SKM-1 (cell line): ENCODE results near the gene LINGO1.

Experiments used
- DNase-seq: peaks from one replicate; lab custom pipeline; 2025; ENCODE audit not compliant: unreplicated experiment; lab: John Stamatoyannopoulos, UW

The LINGO1 gene

DNA sequence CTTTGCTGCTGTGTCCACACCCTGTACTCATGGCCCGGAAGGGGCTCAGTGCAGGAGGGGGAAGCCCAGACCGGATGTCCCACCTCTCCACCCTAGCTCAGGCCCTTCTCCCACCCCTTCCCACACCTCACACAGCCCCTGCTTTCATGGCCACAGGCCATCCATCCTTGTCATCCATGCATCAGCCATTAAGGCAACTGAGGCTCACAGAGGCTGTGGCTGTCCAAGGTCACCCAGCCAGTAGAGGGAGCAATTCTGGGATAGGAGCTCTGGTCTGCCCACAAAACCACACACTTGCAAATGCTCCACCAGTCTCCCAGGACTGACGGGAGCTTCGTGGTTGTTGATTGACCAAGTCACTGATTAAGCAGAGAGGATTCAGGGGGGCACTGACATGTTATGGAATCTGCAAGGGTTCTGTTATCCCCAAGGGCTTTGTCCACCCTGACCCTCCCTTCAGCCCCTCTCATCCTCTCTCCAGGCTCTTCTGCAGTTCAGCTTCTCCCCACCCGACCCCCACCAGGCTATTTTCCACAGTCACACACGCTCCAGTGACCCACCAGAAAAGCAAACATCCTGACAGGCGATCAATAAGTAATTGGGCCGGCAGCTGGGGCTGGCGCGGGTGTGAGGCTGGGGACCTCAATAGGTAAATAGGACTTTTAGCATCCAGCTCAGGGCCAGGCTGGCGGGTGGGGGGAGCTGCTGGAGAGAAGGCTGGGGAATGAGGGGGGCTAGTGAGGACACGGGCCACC, 15.1 kb downstream of the LINGO1 start:
- DNase-seq = peak; percentile 9

- DNase-seq = no peak
Observed at GRCh38 chr15:77616072-77616471, 16.6 kb downstream of the LINGO1 start.

- DNase-seq = no peak
Observed at GRCh38 chr15:77615472-77615871, 17.2 kb downstream of the LINGO1 start.

DNA sequence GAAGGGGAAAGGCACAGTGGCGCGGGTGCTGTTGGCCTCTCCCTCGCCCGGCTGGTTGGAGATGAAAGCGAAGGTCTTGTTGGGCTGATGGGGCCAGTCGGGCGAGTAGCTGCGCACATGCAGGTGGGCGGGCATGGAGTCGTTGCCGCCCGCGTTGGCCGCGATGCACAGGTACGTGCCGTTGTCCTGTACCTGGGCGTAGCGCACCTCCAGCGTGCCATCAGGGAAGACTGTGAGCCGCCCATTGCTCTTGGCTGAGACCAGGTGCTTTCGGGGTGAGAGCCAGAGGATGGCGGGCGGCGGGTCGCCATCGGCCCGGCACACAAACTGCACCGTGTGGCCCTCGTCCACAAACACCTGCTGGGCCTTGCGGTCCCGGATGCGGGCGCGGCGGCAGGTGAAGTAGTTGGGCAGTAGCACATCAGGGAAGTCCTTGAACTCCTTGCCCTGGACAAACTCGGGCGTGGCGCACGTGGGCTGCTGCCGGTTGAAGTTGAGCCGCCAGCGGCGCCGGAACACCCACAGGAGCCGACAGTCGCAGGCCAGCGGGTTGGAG, 18.4 kb downstream of the LINGO1 start:
- DNase-seq = no peak

DNA sequence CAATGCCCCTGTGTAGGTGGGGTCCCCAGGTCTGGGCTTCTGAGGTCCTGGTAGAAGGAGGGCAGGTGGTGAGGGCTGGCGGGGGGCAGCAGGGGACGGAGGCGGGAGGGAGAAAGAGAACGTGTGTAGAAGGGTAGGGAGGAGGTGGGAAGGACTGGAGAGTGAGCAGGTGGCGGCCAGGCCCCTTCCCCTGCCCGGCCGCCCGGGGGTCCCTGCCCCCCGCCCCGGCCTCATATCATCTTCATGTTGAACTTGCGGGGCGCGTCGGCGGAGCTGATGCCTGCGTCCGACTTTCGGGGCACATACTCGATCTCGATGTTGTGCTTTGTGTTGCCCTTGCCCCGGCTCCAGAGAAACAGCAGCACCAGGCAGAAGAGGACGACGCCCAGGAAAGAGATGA, 18.9 kb downstream of the LINGO1 start:
- DNase-seq = no peak

- no peak for DNase-seq
Observed at GRCh38 chr15:77612958-77613601, 19.6 kb downstream of the LINGO1 start.

- no peak for DNase-seq
Observed at GRCh38 chr15:77611767-77612166, 20.9 kb downstream of the LINGO1 start.

DNA sequence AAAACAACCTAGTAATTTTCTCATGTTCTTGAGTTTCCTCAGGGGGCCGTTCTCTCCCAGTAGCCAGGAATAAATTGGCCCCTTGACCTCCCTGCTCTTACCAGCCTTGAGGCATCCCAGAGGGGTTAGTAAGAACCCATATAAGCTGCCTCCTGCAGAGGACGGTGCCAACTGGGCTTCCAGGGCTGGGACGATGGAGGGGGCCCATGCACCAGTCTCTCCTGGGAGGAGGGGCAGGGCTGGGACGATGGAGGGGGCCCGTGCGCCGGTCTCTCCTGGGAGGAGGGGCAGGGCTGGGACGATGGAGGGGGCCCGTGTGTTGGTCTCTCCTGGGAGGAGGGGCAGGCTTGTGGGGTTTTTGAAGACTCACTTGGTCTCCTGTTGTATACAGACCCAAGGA, 22.0 kb downstream of the LINGO1 start:
- no peak for DNase-seq

- no peak for DNase-seq
Observed at GRCh38 chr15:77609558-77609957, 23.2 kb downstream of the LINGO1 start.

DNA sequence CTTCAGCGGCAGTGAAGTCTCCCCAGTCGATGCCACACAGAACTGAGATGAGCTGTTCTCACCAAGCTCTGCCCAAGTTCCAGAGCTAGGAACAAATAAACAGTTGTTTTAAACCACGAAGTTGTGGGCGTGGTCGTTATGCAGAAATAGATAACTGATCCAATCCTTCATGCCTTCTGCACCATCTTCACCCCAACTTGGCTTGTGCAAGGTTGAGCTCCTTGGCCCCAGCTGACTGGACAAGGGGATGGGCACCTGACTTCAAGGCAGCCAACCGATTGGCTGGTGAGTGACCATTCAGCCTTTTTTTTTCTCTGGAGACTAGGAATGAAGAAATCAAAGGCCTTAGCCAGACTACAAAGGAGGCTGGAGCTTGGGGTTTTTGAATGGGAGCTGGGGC, 23.9 kb downstream of the LINGO1 start:
- no peak for DNase-seq

- no peak for DNase-seq
Observed at GRCh38 chr15:77607894-77608261, 24.8 kb downstream of the LINGO1 start.

DNA sequence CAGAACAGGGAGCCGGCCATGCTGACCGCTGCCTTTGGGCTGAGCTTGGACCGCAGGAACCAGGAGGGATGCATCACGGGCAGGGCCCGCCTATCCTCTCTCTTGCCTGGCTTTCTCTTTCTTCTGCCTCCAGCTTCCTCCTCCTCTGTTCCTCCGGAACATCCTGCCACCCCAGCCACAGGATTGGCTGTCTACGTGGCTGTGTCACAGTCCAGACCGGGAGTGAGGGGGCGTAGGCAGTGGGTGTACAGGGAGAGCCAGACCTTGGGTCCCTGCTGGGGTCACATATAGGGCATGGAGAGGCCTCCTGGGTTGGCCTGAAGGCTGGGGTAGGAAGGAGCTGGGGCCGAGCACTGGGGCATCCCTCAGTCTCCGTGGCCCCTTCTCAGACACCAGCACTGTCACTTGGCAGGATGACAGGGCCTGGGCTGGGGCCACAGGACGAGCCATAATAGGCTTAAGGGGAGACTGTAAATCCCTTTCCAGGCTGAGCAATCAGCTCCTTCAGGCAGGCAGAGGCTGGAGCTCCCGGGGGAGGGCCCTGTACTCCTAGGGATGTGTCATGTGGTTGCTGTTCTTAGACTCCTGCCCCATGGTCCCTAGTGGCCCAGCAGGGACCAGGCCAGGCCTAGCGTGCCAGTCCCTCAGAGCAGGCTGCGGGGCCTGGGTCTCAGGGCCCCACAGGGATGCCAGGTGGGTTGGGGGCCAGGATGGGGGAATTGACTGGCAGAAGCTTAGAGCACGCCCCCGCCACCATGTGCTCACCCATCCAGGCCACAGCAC, 25.4 kb downstream of the LINGO1 start:
- no peak for DNase-seq

GRCh38 chr15:77606142-77607034, 26.3 kb downstream of the LINGO1 start:
- no peak for DNase-seq

DNA sequence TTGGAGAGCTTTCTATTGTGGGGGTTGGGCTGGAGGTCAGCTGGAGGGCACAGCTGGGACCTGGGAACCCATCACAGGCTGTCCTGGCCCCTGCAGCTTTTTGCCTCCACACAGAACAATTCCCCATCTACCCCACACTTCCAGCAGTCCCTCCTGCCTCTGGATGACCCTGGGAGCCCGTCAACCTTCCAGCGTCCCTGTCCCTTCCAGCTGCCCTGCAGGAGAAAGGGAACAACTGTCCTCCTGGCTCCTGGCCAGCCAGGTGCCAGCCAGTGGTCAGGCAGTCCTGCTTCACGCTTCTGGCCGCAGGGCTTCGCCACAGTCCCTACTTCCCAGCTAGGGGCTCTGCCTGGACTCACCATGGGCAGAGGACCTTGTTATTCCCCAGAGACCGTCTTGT, 27.2 kb downstream of the LINGO1 start:
- DNase-seq = no peak

DNA sequence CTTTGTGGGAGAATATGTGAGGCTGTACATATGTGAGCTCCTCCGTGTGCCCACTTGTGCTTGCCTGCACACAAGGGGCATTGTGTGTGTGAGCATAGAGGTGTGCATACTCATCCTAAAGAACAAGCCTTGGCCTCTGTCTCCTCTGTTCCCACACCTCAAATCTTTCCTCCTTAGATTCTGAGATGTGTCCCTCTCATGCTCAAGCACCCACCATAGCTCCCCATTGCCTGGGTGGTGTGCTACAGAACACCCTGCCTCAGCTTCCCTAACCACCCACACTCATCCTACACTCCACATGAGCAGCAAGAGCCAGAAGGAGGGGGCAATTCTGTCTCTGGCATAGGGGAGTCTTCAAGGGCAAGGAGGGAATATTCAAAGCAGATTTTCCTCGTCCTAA, 27.7 kb downstream of the LINGO1 start:
- DNase-seq = no peak

- no peak for DNase-seq
Observed at GRCh38 chr15:77603611-77604336, 28.9 kb downstream of the LINGO1 start.

GRCh38 chr15:77602800-77603199, 29.9 kb downstream of the LINGO1 start:
- DNase-seq = no peak

- no peak for DNase-seq
Observed at GRCh38 chr15:77599899-77600298, 32.8 kb downstream of the LINGO1 start.

- DNase-seq = no peak
Observed at GRCh38 chr15:77599357-77599756, 33.4 kb downstream of the LINGO1 start.

- no peak for DNase-seq
Observed at GRCh38 chr15:77598644-77599043, 34.1 kb downstream of the LINGO1 start.
